A673 (cell line): ENCODE measurements around the gene TBX20. TPM values are rescaled to one million over a fixed set of nuclear protein-coding genes. Genes with fewer than 3 reads are reported as not detected.

Experiments used
- BruUV-seq: library from RNA; stranded (reverse); fragments of 400-500 nt; replicated peaks from 2 replicates; lab custom pipeline; 2021; lab: Mats Ljungman, UMichigan
- CTCF ChIA-PET: fragments of 300-600 bp; sonication (Branson Sonifier 250); formaldehyde crosslinking; loops from one replicate; lab custom pipeline; 2022; ENCODE audit warnings: antibody characterized with exemption; lab: Charles Lee
- POLR2A ChIA-PET: fragments of 300-600 bp; sonication (Branson Sonifier 250); formaldehyde crosslinking; loops from one replicate; lab custom pipeline; 2022; ENCODE audit warnings: antibody characterized with exemption; ENCODE audit not compliant: low non-redundant PET; lab: Charles Lee
- DNase-seq: peaks from one replicate; pipeline ENCODE4 v3.0.0-alpha.2; 2015; ENCODE audit warnings: low spot score
- H3K27ac ChIP-seq: fragments of 200-600 bp; sonication (generic); 2 replicates; pipeline ENCODE4 v1.5.1; 2016; ENCODE audit warnings: mixed run types, low read depth, mild to moderate bottlenecking, mixed read lengths, antibody characterized with exemption, low read length; ENCODE audit not compliant: poor library complexity, severe bottlenecking
- H3K27me3 ChIP-seq: fragments of 200-600 bp; sonication (generic); replicated peaks from 2 replicates; pipeline ENCODE4 v1.6.1; 2017; ENCODE audit warnings: mixed run types, low read depth, mild to moderate bottlenecking, mixed read lengths, antibody characterized with exemption, low read length; ENCODE audit not compliant: insufficient read depth, poor library complexity
- H3K36me3 ChIP-seq: fragments of 200-600 bp; sonication (generic); 2 replicates; pipeline ENCODE4 v1.6.1; 2016; ENCODE audit warnings: mixed run types, mild to moderate bottlenecking, mixed read lengths, antibody characterized with exemption, low read length; ENCODE audit not compliant: insufficient read depth, poor library complexity, severe bottlenecking
- H3K4me1 ChIP-seq: fragments of 200-600 bp; sonication (generic); 2 replicates; pipeline ENCODE4 v1.6.1; 2017; ENCODE audit warnings: mixed run types, mild to moderate bottlenecking, mixed read lengths, antibody characterized with exemption, low read length; ENCODE audit not compliant: insufficient read depth, poor library complexity, severe bottlenecking
- H3K4me3 ChIP-seq: fragments of 200-600 bp; sonication (generic); 2 replicates; pipeline ENCODE4 v1.5.1; 2016; ENCODE audit warnings: low read depth, mixed run types, mild to moderate bottlenecking, mixed read lengths, low read length; ENCODE audit not compliant: poor library complexity, severe bottlenecking
- H3K9me3 ChIP-seq: fragments of 200-600 bp; sonication (generic); 2 replicates; pipeline ENCODE4 v1.6.1; 2016; ENCODE audit warnings: mixed run types, low read depth, mild to moderate bottlenecking, mixed read lengths, antibody characterized with exemption, low read length; ENCODE audit not compliant: poor library complexity, severe bottlenecking
- EZH2 ChIP-seq: fragments of 200-600 bp; sonication (generic); IDR thresholded peaks from 2 replicates; pipeline ENCODE4 v1.6.1; 2017; ENCODE audit warnings: borderline replicate concordance, low read depth, mild to moderate bottlenecking, mixed read lengths, antibody characterized with exemption, low read length; ENCODE audit not compliant: poor library complexity, severe bottlenecking
- intact Hi-C: fragments of 100-400 bp; cut with micrococcal nuclease; formaldehyde crosslinking; loops from one replicate; pipeline ENCODE4 v1.10.0; 2022; ENCODE audit not compliant: unreplicated experiment
- total RNA-seq: library from RNA; stranded (reverse); gene quantifications from 2 replicates; pipeline ENCODE4 v1.2.3, GENCODE V29; 2021
- TF ChIP-seq, protein P1 (sequence below): fragments of 300-800, 200-600 bp; sonication (generic); conservative IDR thresholded peaks from 2 replicates; pipeline ENCODE4 v1.5.1; 2017; ENCODE audit warnings: low read depth, mild to moderate bottlenecking, antibody characterized with exemption, low read length, moderate library complexity, mixed read lengths

The TBX20 gene
- total RNA-seq, 1 experiment from 2014 or later, result 1.8 TPM

DNA sequence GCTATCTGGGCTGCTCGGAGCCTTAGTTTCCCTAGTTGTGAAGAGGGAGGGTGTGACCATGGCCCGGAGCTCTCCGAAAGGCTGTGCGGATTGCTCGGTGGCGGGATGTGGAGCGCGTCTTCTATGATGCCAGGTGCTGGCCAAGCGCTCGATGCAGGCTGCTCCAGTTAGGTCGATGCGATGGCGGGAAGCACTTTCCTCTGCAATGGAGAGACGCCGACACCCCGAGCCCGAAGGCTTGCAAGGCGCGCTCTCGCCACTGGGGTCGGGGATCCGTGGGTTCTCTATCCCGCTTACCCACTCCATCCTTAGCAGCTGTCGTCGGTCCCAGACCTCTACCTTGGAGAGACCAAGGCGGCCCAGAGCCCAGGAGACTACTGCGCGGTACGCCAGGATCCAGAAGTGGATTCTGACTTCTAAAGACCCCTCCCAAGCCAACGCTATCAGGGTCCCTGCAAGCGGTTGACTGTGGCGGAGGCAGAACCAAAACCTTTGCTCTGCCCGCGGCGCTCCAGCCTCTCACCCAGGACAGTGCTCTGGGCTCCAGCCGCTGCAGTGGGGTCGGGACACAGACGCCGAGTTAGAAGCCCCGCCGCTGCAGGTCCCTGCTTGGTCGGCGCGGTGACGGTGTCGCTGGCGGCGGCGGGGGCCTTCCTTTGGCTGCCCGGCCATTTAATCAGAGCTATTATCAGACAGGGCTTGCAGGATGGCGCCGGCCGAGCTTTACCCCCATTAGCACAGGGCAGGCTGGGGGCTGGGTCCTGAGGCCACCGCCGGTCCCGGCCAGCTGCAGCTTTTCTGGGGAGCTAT lies 7.8 kb upstream of the TBX20 start:
- Histone ChIP-seq H3K27ac (no peak overlapping the region), H3K4me3 (no peak overlapping the region), H3K36me3 (no peaks in the 10 kb centered on the region), H3K9me3 (no peaks in the 10 kb centered on the region), H3K4me1 (no peaks in the 10 kb centered on the region), H3K27me3 (peaks cover 74% of the 10 kb centered on the region)
- intact Hi-C loops, result no loop called here
- DNase-seq, result no peak
- ChIA-PET CTCF (no interaction called here), POLR2A (interaction anchor here (0.6 kb wide), 1 partner anchor 169 kb away, joined by 3 read pairs; no protein-coding TSS in a partner anchor)
- no TSS peak for BruUV-seq
- peak; percentile 60 for TF ChIP-seq EZH2
- TF ChIP-seq, protein P1, sequence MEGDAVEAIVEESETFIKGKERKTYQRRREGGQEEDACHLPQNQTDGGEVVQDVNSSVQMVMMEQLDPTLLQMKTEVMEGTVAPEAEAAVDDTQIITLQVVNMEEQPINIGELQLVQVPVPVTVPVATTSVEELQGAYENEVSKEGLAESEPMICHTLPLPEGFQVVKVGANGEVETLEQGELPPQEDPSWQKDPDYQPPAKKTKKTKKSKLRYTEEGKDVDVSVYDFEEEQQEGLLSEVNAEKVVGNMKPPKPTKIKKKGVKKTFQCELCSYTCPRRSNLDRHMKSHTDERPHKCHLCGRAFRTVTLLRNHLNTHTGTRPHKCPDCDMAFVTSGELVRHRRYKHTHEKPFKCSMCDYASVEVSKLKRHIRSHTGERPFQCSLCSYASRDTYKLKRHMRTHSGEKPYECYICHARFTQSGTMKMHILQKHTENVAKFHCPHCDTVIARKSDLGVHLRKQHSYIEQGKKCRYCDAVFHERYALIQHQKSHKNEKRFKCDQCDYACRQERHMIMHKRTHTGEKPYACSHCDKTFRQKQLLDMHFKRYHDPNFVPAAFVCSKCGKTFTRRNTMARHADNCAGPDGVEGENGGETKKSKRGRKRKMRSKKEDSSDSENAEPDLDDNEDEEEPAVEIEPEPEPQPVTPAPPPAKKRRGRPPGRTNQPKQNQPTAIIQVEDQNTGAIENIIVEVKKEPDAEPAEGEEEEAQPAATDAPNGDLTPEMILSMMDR, result no peak

DNA sequence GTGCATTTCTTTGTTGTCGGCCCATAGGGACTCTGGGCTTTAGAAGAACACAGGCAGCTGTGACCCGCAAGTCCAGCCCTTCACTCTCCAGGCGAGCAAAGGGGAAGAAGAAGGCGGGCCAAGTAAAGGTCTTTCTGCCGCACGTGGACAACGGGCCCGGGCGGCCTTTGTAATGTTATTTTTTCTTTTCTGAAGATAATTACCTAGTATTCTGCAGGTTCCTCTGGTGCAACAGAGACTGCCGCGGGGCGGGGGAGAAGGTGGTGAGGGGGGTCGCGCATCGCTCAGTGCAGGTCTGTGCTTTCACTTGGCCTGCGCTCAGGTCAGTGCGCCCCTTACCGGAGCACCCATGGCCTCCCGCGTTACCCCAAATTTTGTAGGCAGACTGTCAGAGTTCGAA lies 7.1 kb upstream of the TBX20 start:
- no peak overlapping the region for H3K4me3 ChIP-seq
- peaks cover 77% of the 10 kb centered on the region for H3K27me3 ChIP-seq
- CTCF ChIA-PET, result no interaction called here
- no peak overlapping the region for H3K27ac ChIP-seq
- H3K9me3 ChIP-seq, result no peaks in the 10 kb centered on the region
- POLR2A ChIA-PET, result no interaction called here
- TF ChIP-seq EZH2, result no peak
- no peaks in the 10 kb centered on the region for H3K36me3 ChIP-seq
- DNase-seq, result no peak
- intact Hi-C loops, result no loop called here
- H3K4me1 ChIP-seq, result no peaks in the 10 kb centered on the region
- no TSS peak for BruUV-seq

DNA sequence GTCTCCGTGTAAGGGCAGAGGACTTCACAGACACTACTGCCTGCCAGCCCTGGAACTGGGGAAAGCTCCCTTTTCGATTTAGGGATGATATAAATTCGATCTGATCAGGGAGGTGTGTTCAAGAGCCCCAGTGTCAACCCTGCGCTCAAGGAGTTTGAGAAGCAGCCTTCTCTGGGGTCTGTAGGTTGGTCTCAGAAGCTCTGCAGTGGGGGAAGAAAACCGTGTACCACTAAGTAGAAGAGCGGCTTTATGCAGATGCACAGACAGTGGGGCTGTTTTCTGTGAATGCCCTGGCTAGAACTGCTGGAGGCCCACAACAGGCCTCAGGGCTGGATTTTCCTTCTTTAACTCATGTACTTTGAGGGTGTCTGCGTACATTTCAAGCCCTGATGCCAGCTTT lies 6.3 kb upstream of the TBX20 start:
- ChIA-PET CTCF (no interaction called here), POLR2A (no interaction called here)
- no peak for TF ChIP-seq EZH2
- TF ChIP-seq, protein P1, result no peak
- no peak for DNase-seq
- Histone ChIP-seq H3K4me1 (no peaks in the 10 kb centered on the region), H3K4me3 (no peak overlapping the region), H3K9me3 (no peaks in the 10 kb centered on the region), H3K36me3 (no peaks in the 10 kb centered on the region), H3K27ac (no peak overlapping the region), H3K27me3 (peaks cover 85% of the 10 kb centered on the region)
- no TSS peak for BruUV-seq
- intact Hi-C loops, result no loop called here
